ENCODE data around the gene MYRIP.
A peak's percentile ranks its signal among the peaks of the same experiment; 100 is the strongest.
"Not testable (repeated sequence)": the region's sequence is repeated elsewhere in the genome, so short reads cannot be mapped to it uniquely, and the experiment has no call there.

Gene MYRIP

GRCh38 chr3:39809181-39809994 is at the start of gene MYRIP:
Gene MYRIP (plus strand): TSS chr3:39809609. CDS start chr3:39900817, 91,208 bp downstream.
- Histone ChIP-seq H3K36me3 (ENCODE audit: control insufficient read depth in 2 of 2, insufficient read depth in 2 of 2, low read length in 2 of 2) (no peaks in the 10 kb centered on the region), H3K9ac (ENCODE audit: low read length in 2 of 2) (peak within 1 kb of the TSS; percentile 24 to 29), H3K27ac (ENCODE audit: low read length) (no peak within 1 kb of the TSS), H3K4me3 (ENCODE audit: low read length in 2 of 2) (peak within 1 kb of the TSS; percentile 54 to 71), H3K9me3 (ENCODE audit: control insufficient read depth in 2 of 2, low read length in 2 of 2) (no peaks in the 10 kb centered on the region), H3K27me3 (ENCODE audit: control insufficient read depth in 1 of 2, insufficient read depth in 2 of 2, low read length in 2 of 2) (peaks cover 34 to 39% of the 10 kb centered on the region in 2 donors), H3K4me1 (ENCODE audit: control insufficient read depth, insufficient read depth, low read length) (peaks cover 18% of the 10 kb centered on the region)

- Histone ChIP-seq H3K27ac (ENCODE audit: low read length) (no peak overlapping the region), H3K4me3 (ENCODE audit: low read length in 2 of 2) (no peak overlapping the region), H3K27me3 (ENCODE audit: control insufficient read depth in 1 of 2, insufficient read depth in 2 of 2, low read length in 2 of 2) (no peaks in the 10 kb centered on the region), H3K36me3 (ENCODE audit: control insufficient read depth in 2 of 2, insufficient read depth in 2 of 2, low read length in 2 of 2) (no peaks in the 10 kb centered on the region), H3K4me1 (ENCODE audit: control insufficient read depth, insufficient read depth, low read length) (no peaks in the 10 kb centered on the region), H3K9ac (ENCODE audit: low read length in 2 of 2) (no peak overlapping the region), H3K9me3 (ENCODE audit: control insufficient read depth in 2 of 2, low read length in 2 of 2) (no peaks in the 10 kb centered on the region)
Observed at GRCh38 chr3:39760325-39760724, 49.1 kb upstream of the MYRIP start.

- Histone ChIP-seq H3K4me1 (ENCODE audit: control insufficient read depth, insufficient read depth, low read length) (no peaks in the 10 kb centered on the region), H3K27me3 (ENCODE audit: control insufficient read depth in 1 of 2, insufficient read depth in 2 of 2, low read length in 2 of 2) (no peaks in the 10 kb centered on the region), H3K4me3 (ENCODE audit: low read length in 2 of 2) (no peak overlapping the region), H3K9me3 (ENCODE audit: control insufficient read depth in 2 of 2, low read length in 2 of 2) (no peaks in the 10 kb centered on the region), H3K9ac (ENCODE audit: low read length in 2 of 2) (no peak overlapping the region), H3K27ac (ENCODE audit: low read length) (no peak overlapping the region), H3K36me3 (ENCODE audit: control insufficient read depth in 2 of 2, insufficient read depth in 2 of 2, low read length in 2 of 2) (no peaks in the 10 kb centered on the region)
Observed at GRCh38 chr3:39762537-39763070, 46.8 kb upstream of the MYRIP start.

GRCh38 chr3:39763390-39763789 is 46.0 kb upstream of the MYRIP start:
- Histone ChIP-seq H3K4me1 (ENCODE audit: control insufficient read depth, insufficient read depth, low read length) (no peaks in the 10 kb centered on the region), H3K27me3 (ENCODE audit: control insufficient read depth in 1 of 2, insufficient read depth in 2 of 2, low read length in 2 of 2) (no peaks in the 10 kb centered on the region), H3K36me3 (ENCODE audit: control insufficient read depth in 2 of 2, insufficient read depth in 2 of 2, low read length in 2 of 2) (no peaks in the 10 kb centered on the region), H3K9ac (ENCODE audit: low read length in 2 of 2) (no peak overlapping the region), H3K27ac (ENCODE audit: low read length) (no peak overlapping the region), H3K9me3 (ENCODE audit: control insufficient read depth in 2 of 2, low read length in 2 of 2) (no peaks in the 10 kb centered on the region), H3K4me3 (ENCODE audit: low read length in 2 of 2) (no peak overlapping the region)

- no peaks in the 10 kb centered on the region for H3K4me1 ChIP-seq (ENCODE audit: control insufficient read depth, insufficient read depth, low read length)
- H3K27ac ChIP-seq (ENCODE audit: low read length), result no peak overlapping the region
- H3K9ac ChIP-seq (ENCODE audit: low read length in 2 of 2), result no peak overlapping the region
- no peaks in the 10 kb centered on the region for H3K27me3 ChIP-seq (ENCODE audit: control insufficient read depth in 1 of 2, insufficient read depth in 2 of 2, low read length in 2 of 2)
- no peak overlapping the region for H3K4me3 ChIP-seq (ENCODE audit: low read length in 2 of 2)
- H3K9me3 ChIP-seq (ENCODE audit: control insufficient read depth in 2 of 2, low read length in 2 of 2), result no peaks in the 10 kb centered on the region
- no peaks in the 10 kb centered on the region for H3K36me3 ChIP-seq (ENCODE audit: control insufficient read depth in 2 of 2, insufficient read depth in 2 of 2, low read length in 2 of 2)
Observed at GRCh38 chr3:39765575-39765974, 43.8 kb upstream of the MYRIP start.

GRCh38 chr3:39766433-39766832 is 43.0 kb upstream of the MYRIP start:
- Histone ChIP-seq H3K27me3 (ENCODE audit: control insufficient read depth in 1 of 2, insufficient read depth in 2 of 2, low read length in 2 of 2) (no peaks in the 10 kb centered on the region), H3K4me3 (ENCODE audit: low read length in 2 of 2) (no peak overlapping the region), H3K27ac (ENCODE audit: low read length) (no peak overlapping the region), H3K9ac (ENCODE audit: low read length in 2 of 2) (no peak overlapping the region), H3K9me3 (ENCODE audit: control insufficient read depth in 2 of 2, low read length in 2 of 2) (no peaks in the 10 kb centered on the region), H3K4me1 (ENCODE audit: control insufficient read depth, insufficient read depth, low read length) (no peaks in the 10 kb centered on the region), H3K36me3 (ENCODE audit: control insufficient read depth in 2 of 2, insufficient read depth in 2 of 2, low read length in 2 of 2) (no peaks in the 10 kb centered on the region)

GRCh38 chr3:39766909-39767308 is 42.5 kb upstream of the MYRIP start:
- H3K27me3 ChIP-seq (ENCODE audit: control insufficient read depth in 1 of 2, insufficient read depth in 2 of 2, low read length in 2 of 2); H3K9ac ChIP-seq (ENCODE audit: low read length in 2 of 2); H3K27ac ChIP-seq (ENCODE audit: low read length); H3K9me3 ChIP-seq (ENCODE audit: control insufficient read depth in 2 of 2, low read length in 2 of 2); H3K36me3 ChIP-seq (ENCODE audit: control insufficient read depth in 2 of 2, insufficient read depth in 2 of 2, low read length in 2 of 2); H3K4me1 ChIP-seq (ENCODE audit: control insufficient read depth, insufficient read depth, low read length); H3K4me3 ChIP-seq (ENCODE audit: low read length in 2 of 2): not testable (repeated sequence)

GRCh38 chr3:39778168-39778567 is 31.2 kb upstream of the MYRIP start:
- not testable (repeated sequence) for H3K9ac ChIP-seq (ENCODE audit: low read length in 2 of 2); H3K4me3 ChIP-seq (ENCODE audit: low read length in 2 of 2); H3K27ac ChIP-seq (ENCODE audit: low read length); H3K4me1 ChIP-seq (ENCODE audit: control insufficient read depth, insufficient read depth, low read length); H3K9me3 ChIP-seq (ENCODE audit: control insufficient read depth in 2 of 2, low read length in 2 of 2); H3K36me3 ChIP-seq (ENCODE audit: control insufficient read depth in 2 of 2, insufficient read depth in 2 of 2, low read length in 2 of 2); H3K27me3 ChIP-seq (ENCODE audit: control insufficient read depth in 1 of 2, insufficient read depth in 2 of 2, low read length in 2 of 2)

- Histone ChIP-seq H3K27ac (ENCODE audit: low read length) (no peak overlapping the region), H3K9me3 (ENCODE audit: control insufficient read depth in 2 of 2, low read length in 2 of 2) (no peaks in the 10 kb centered on the region), H3K36me3 (ENCODE audit: control insufficient read depth in 2 of 2, insufficient read depth in 2 of 2, low read length in 2 of 2) (no peaks in the 10 kb centered on the region), H3K4me1 (ENCODE audit: control insufficient read depth, insufficient read depth, low read length) (no peaks in the 10 kb centered on the region), H3K27me3 (ENCODE audit: control insufficient read depth in 1 of 2, insufficient read depth in 2 of 2, low read length in 2 of 2) (no peaks in the 10 kb centered on the region), H3K4me3 (ENCODE audit: low read length in 2 of 2) (no peak overlapping the region), H3K9ac (ENCODE audit: low read length in 2 of 2) (no peak overlapping the region)
Observed at GRCh38 chr3:39779511-39780230, 29.7 kb upstream of the MYRIP start.

GRCh38 chr3:39780352-39780751 is 29.1 kb upstream of the MYRIP start:
- no peak overlapping the region for H3K9ac ChIP-seq (ENCODE audit: low read length in 2 of 2)
- no peaks in the 10 kb centered on the region for H3K36me3 ChIP-seq (ENCODE audit: control insufficient read depth in 2 of 2, insufficient read depth in 2 of 2, low read length in 2 of 2)
- no peaks in the 10 kb centered on the region for H3K9me3 ChIP-seq (ENCODE audit: control insufficient read depth in 2 of 2, low read length in 2 of 2)
- no peaks in the 10 kb centered on the region for H3K27me3 ChIP-seq (ENCODE audit: control insufficient read depth in 1 of 2, insufficient read depth in 2 of 2, low read length in 2 of 2)
- H3K4me3 ChIP-seq (ENCODE audit: low read length in 2 of 2), result no peak overlapping the region
- no peaks in the 10 kb centered on the region for H3K4me1 ChIP-seq (ENCODE audit: control insufficient read depth, insufficient read depth, low read length)
- no peak overlapping the region for H3K27ac ChIP-seq (ENCODE audit: low read length)

GRCh38 chr3:39781025-39781424 is 28.4 kb upstream of the MYRIP start:
- Histone ChIP-seq H3K27me3 (ENCODE audit: control insufficient read depth in 1 of 2, insufficient read depth in 2 of 2, low read length in 2 of 2) (no peaks in the 10 kb centered on the region), H3K36me3 (ENCODE audit: control insufficient read depth in 2 of 2, insufficient read depth in 2 of 2, low read length in 2 of 2) (no peaks in the 10 kb centered on the region)

More at GRCh38 chr3:39781025-39781424, 28.4 kb upstream of the MYRIP start:
- no peak overlapping the region for H3K27ac ChIP-seq (ENCODE audit: low read length)
- H3K9ac ChIP-seq (ENCODE audit: low read length in 2 of 2), result no peak overlapping the region
- no peaks in the 10 kb centered on the region for H3K9me3 ChIP-seq (ENCODE audit: control insufficient read depth in 2 of 2, low read length in 2 of 2)
- H3K4me3 ChIP-seq (ENCODE audit: low read length in 2 of 2), result no peak overlapping the region
- H3K4me1 ChIP-seq (ENCODE audit: control insufficient read depth, insufficient read depth, low read length), result no peaks in the 10 kb centered on the region
